Measurements from ENCODE around the gene AMDHD1.
A peak's percentile ranks its signal among the peaks of the same experiment; 100 is the strongest.

The AMDHD1 gene

GRCh38 chr12:95996034-95996658 is 53.0 kb downstream of the AMDHD1 start, which contains the start of gene HAL:
Gene HAL, minus strand, starts transcription at chr12:95996344. Its CDS starts 434 bp downstream, at chr12:95995910.
- Histone ChIP-seq H3K4me1 (peaks cover 7 to 61% (median 43%) of the 10 kb centered on the region in 10 experiments), H3K27me3 (no peaks in the 10 kb centered on the region), H3K9me3 (replicated peaks in 1 of 11) (0 out of 22 replicates have a peak, but pooled peaks cover 0 to 6% (median 0%) of the 10 kb centered on the region in 11 experiments), H3K9ac (peak within 1 kb of the TSS; percentile 17 to 76 (median 62); a peak in 20 of 22 replicates), H3K4me2 (peak within 1 kb of the TSS; percentile 19 to 97 (median 82); a peak in 20 of 22 replicates), H3K36me3 (peaks cover 9 to 49% (median 22%) of the 10 kb centered on the region in 11 experiments; a peak in 21 of 22 replicates), H3K4me3 (peak within 1 kb of the TSS in 8 of 10 experiments; percentile 14 to 52 (median 22); a peak in 11 of 20 replicates), H4K20me1 (no peaks in the 10 kb centered on the region), H3K27ac (peak within 1 kb of the TSS; percentile 60 to 91 (median 81))
- TF ChIP-seq Cebpa-rat (IDR thresholded peaks at IDR 0.05): peak; percentile 57 to 95 (median 86); a peak in 19 of 22 replicates

GRCh38 chr12:95997276-95997675 is 54.1 kb downstream of the AMDHD1 start:
- peaks cover 7 to 61% (median 43%) of the 10 kb centered on the region in 10 experiments for H3K4me1 ChIP-seq
- peak overlapping the region in 9 of 11 experiments; percentile 73 to 91 (median 81); a peak in 16 of 22 replicates for H3K27ac ChIP-seq
- H3K4me3 ChIP-seq: no peak overlapping the region
- no peaks in the 10 kb centered on the region for H4K20me1 ChIP-seq
- TF ChIP-seq Cebpa-rat (IDR thresholded peaks at IDR 0.05): no peak
- peak overlapping the region in 8 of 11 experiments; percentile 67 to 97 (median 87); a peak in 14 of 22 replicates for H3K4me2 ChIP-seq
- peaks cover 12 to 54% (median 31%) of the 10 kb centered on the region in 11 experiments for H3K36me3 ChIP-seq
- H3K27me3 ChIP-seq: no peaks in the 10 kb centered on the region
- peak overlapping the region in 4 of 11 experiments; percentile 8 to 76 (median 40); a peak in 6 of 22 replicates for H3K9ac ChIP-seq
- 0 out of 22 replicates have a peak, but pooled peaks cover 0 to 6% (median 0%) of the 10 kb centered on the region in 11 experiments for H3K9me3 ChIP-seq (replicated peaks in 1 of 11)

- no peak for TF ChIP-seq Cebpa-rat (IDR thresholded peaks at IDR 0.05)
- Histone ChIP-seq H3K36me3 (peaks cover 16 to 54% (median 35%) of the 10 kb centered on the region in 11 experiments), H4K20me1 (no peaks in the 10 kb centered on the region), H3K9ac (peak overlapping the region in 4 of 11 experiments; percentile 4 to 62 (median 26); a peak in 3 of 22 replicates), H3K4me1 (peaks cover 7 to 61% (median 43%) of the 10 kb centered on the region in 10 experiments), H3K4me3 (no peak overlapping the region), H3K4me2 (peak overlapping the region in 7 of 11 experiments; percentile 67 to 97 (median 88); a peak in 15 of 22 replicates), H3K27me3 (no peaks in the 10 kb centered on the region), H3K27ac (peak overlapping the region in 8 of 11 experiments; percentile 73 to 91 (median 81); a peak in 15 of 22 replicates), H3K9me3 (replicated peaks in 1 of 11) (0 out of 22 replicates have a peak, but pooled peaks cover 0 to 6% (median 0%) of the 10 kb centered on the region in 11 experiments)
Observed at GRCh38 chr12:95997911-95998510, 54.9 kb downstream of the AMDHD1 start.

GRCh38 chr12:95998611-95999286 is 55.6 kb downstream of the AMDHD1 start:
- no peaks in the 10 kb centered on the region for H3K27me3 ChIP-seq
- H3K4me3 ChIP-seq: no peak overlapping the region
- peak overlapping the region in 2 of 11 experiments; percentile 4 to 34; a peak in 1 of 22 replicates for H3K9ac ChIP-seq
- H3K36me3 ChIP-seq: peaks cover 23 to 56% (median 42%) of the 10 kb centered on the region in 11 experiments
- TF ChIP-seq Cebpa-rat (IDR thresholded peaks at IDR 0.05): no peak; a peak in 1 of 22 replicates
- peak overlapping the region in 5 of 11 experiments; percentile 86 to 97 (median 93); a peak in 10 of 22 replicates for H3K4me2 ChIP-seq
- H4K20me1 ChIP-seq: no peaks in the 10 kb centered on the region
- H3K9me3 ChIP-seq (replicated peaks in 1 of 11): 0 out of 22 replicates have a peak, but pooled peaks cover 0 to 6% (median 0%) of the 10 kb centered on the region in 11 experiments
- peak overlapping the region in 7 of 11 experiments; percentile 9 to 91 (median 77); a peak in 8 of 22 replicates for H3K27ac ChIP-seq
- peaks cover 7 to 61% (median 43%) of the 10 kb centered on the region in 10 experiments for H3K4me1 ChIP-seq

GRCh38 chr12:95999484-95999883 is 56.4 kb downstream of the AMDHD1 start:
- H3K27ac ChIP-seq: peak overlapping the region in 2 of 11 experiments; percentile 15 to 91; a peak in 1 of 22 replicates
- no peak overlapping the region for H3K4me3 ChIP-seq
- H3K4me2 ChIP-seq: peak overlapping the region in 2 of 11 experiments; percentile 5 to 10; a peak in 1 of 22 replicates
- H3K9me3 ChIP-seq (replicated peaks in 1 of 11): 0 out of 22 replicates have a peak, but pooled peaks cover 0 to 6% (median 0%) of the 10 kb centered on the region in 11 experiments
- TF ChIP-seq Cebpa-rat (IDR thresholded peaks at IDR 0.05): no peak
- H3K27me3 ChIP-seq: no peaks in the 10 kb centered on the region
- no peaks in the 10 kb centered on the region for H4K20me1 ChIP-seq
- peaks cover 7 to 54% (median 40%) of the 10 kb centered on the region in 10 experiments for H3K4me1 ChIP-seq
- H3K9ac ChIP-seq: no peak overlapping the region
- H3K36me3 ChIP-seq: peaks cover 30 to 60% (median 49%) of the 10 kb centered on the region in 11 experiments

GRCh38 chr12:96000858-96001257 is 57.7 kb downstream of the AMDHD1 start:
- no peak overlapping the region for H3K9ac ChIP-seq
- no peaks in the 10 kb centered on the region for H3K27me3 ChIP-seq
- H4K20me1 ChIP-seq: no peaks in the 10 kb centered on the region
- H3K4me3 ChIP-seq: no peak overlapping the region
- H3K4me2 ChIP-seq: no peak overlapping the region
- H3K4me1 ChIP-seq: peaks cover 7 to 41% (median 27%) of the 10 kb centered on the region in 10 experiments
- no peaks in the 10 kb centered on the region for H3K9me3 ChIP-seq (replicated peaks in 1 of 11)
- peaks cover 44 to 70% (median 63%) of the 10 kb centered on the region in 11 experiments for H3K36me3 ChIP-seq
- no peak for TF ChIP-seq Cebpa-rat (IDR thresholded peaks at IDR 0.05)
- no peak overlapping the region for H3K27ac ChIP-seq

GRCh38 chr12:96006727-96007126 is 63.6 kb downstream of the AMDHD1 start:
- TF ChIP-seq Cebpa-rat (IDR thresholded peaks at IDR 0.05): no peak
- Histone ChIP-seq H4K20me1 (no peaks in the 10 kb centered on the region), H3K4me2 (no peak overlapping the region), H3K9me3 (replicated peaks in 1 of 11) (no peaks in the 10 kb centered on the region), H3K9ac (no peak overlapping the region), H3K27ac (no peak overlapping the region), H3K4me3 (no peak overlapping the region), H3K4me1 (no peaks in the 10 kb centered on the region), H3K36me3 (peaks cover 78 to 100% (median 97%) of the 10 kb centered on the region in 11 experiments), H3K27me3 (no peaks in the 10 kb centered on the region)

GRCh38 chr12:96007729-96008128 is 64.6 kb downstream of the AMDHD1 start:
- no peak overlapping the region for H3K4me2 ChIP-seq
- no peak overlapping the region for H3K9ac ChIP-seq
- TF ChIP-seq Cebpa-rat (IDR thresholded peaks at IDR 0.05): no peak
- H3K36me3 ChIP-seq: peaks cover 87 to 100% (median 97%) of the 10 kb centered on the region in 11 experiments
- no peaks in the 10 kb centered on the region for H3K4me1 ChIP-seq
- H3K27ac ChIP-seq: no peak overlapping the region
- no peaks in the 10 kb centered on the region for H3K27me3 ChIP-seq
- H3K4me3 ChIP-seq: no peak overlapping the region
- H3K9me3 ChIP-seq (replicated peaks in 1 of 11): no peaks in the 10 kb centered on the region
- H4K20me1 ChIP-seq: no peaks in the 10 kb centered on the region

All from BLaER1 treated with 17β-estradiol and CSF1 and Interleukin-3, amounts not matched to agents 10 nM and 100 nM (cell line).